H9 (cell line): Measurements from ENCODE around the gene LYST. TPM values are rescaled to one million over a fixed set of nuclear protein-coding genes. Genes with fewer than 3 reads are reported as not detected.

ENCODE experiments used
- DNase-seq: peaks from one replicate; pipeline ENCODE4 v3.0.0-alpha.2; 2017
- H2AFZ ChIP-seq: one replicate; pipeline ENCODE4 v1.6.1; 2013; ENCODE audit warnings: mild to moderate bottlenecking, low read length, control low read depth, moderate library complexity
- H2AK5ac ChIP-seq: 2 replicates; pipeline ENCODE4 v1.6.1; 2013; ENCODE audit warnings: low read length, control low read depth, mixed read lengths; ENCODE audit not compliant: insufficient read length
- H2BK120ac ChIP-seq: one replicate; pipeline ENCODE4 v1.6.1; 2013; ENCODE audit warnings: low read depth, mild to moderate bottlenecking, low read length, control low read depth, inconsistent platforms; ENCODE audit not compliant: poor library complexity, severe bottlenecking
- H2BK12ac ChIP-seq: 2 replicates; pipeline ENCODE4 v1.6.1; 2013; ENCODE audit warnings: low read length, control low read depth, mixed read lengths, low read depth; ENCODE audit not compliant: insufficient read length
- H2BK15ac ChIP-seq: 2 replicates; pipeline ENCODE4 v1.6.1; 2013; ENCODE audit warnings: low read depth, low read length, control low read depth
- H2BK20ac ChIP-seq: one replicate; pipeline ENCODE4 v1.6.1; 2013; ENCODE audit warnings: low read depth, mild to moderate bottlenecking, low read length, control low read depth, inconsistent platforms; ENCODE audit not compliant: poor library complexity, severe bottlenecking
- H2BK5ac ChIP-seq: 2 replicates; pipeline ENCODE4 v1.6.1; 2013; ENCODE audit warnings: low read length, control low read depth, mixed read lengths; ENCODE audit not compliant: insufficient read length
- H3K14ac ChIP-seq: 2 replicates; pipeline ENCODE4 v1.6.1; 2013; ENCODE audit warnings: low read length, control low read depth; ENCODE audit not compliant: insufficient read depth
- H3K18ac ChIP-seq: 2 replicates; pipeline ENCODE4 v1.6.1; 2013; ENCODE audit warnings: low read depth, mild to moderate bottlenecking, mixed read lengths, low read length, control low read depth; ENCODE audit not compliant: insufficient read length
- H3K23ac ChIP-seq: 2 replicates; pipeline ENCODE4 v1.6.1; 2013; ENCODE audit warnings: low read length, control low read depth, mixed read lengths, low read depth; ENCODE audit not compliant: insufficient read length
- H3K23me2 ChIP-seq: 2 replicates; pipeline ENCODE4 v1.6.1; 2013; ENCODE audit warnings: low read depth, mild to moderate bottlenecking, mixed read lengths, low read length, control low read depth; ENCODE audit not compliant: insufficient read length, poor library complexity, severe bottlenecking
- H3K27ac ChIP-seq: 2 replicates; pipeline ENCODE4 v1.5.1; 2013; ENCODE audit warnings: low read length, control low read depth, mixed read lengths, low read depth; ENCODE audit not compliant: insufficient read length
- H3K27me3 ChIP-seq: 2 replicates; pipeline ENCODE4 v1.6.1; 2013; ENCODE audit warnings: low read length, control low read depth, inconsistent platforms; ENCODE audit not compliant: insufficient read depth
- H3K4ac ChIP-seq: 2 replicates; pipeline ENCODE4 v1.6.1; 2013; ENCODE audit warnings: low read depth, mild to moderate bottlenecking, control low read depth, inconsistent platforms, low read length, moderate library complexity
- H3K4me1 ChIP-seq: 2 replicates; pipeline ENCODE4 v1.6.1; 2013; ENCODE audit warnings: low read length, control low read depth, inconsistent platforms; ENCODE audit not compliant: insufficient read depth
- H3K4me2 ChIP-seq: 2 replicates; pipeline ENCODE4 v1.6.1; 2013; ENCODE audit warnings: low read length, control low read depth, mixed read lengths; ENCODE audit not compliant: insufficient read length, insufficient read depth
- H3K56ac ChIP-seq: 2 replicates; pipeline ENCODE4 v1.6.1; 2013; ENCODE audit warnings: low read depth, mild to moderate bottlenecking, mixed read lengths, low read length, control low read depth; ENCODE audit not compliant: insufficient read length
- H3K79me1 ChIP-seq: 2 replicates; pipeline ENCODE4 v1.6.1; 2013; ENCODE audit warnings: low read depth, mild to moderate bottlenecking, moderate library complexity, low read length, control low read depth, inconsistent platforms; ENCODE audit not compliant: insufficient read depth, poor library complexity, severe bottlenecking
- H3K79me2 ChIP-seq: 2 replicates; pipeline ENCODE4 v1.6.1; 2013; ENCODE audit warnings: low read length, control low read depth, inconsistent platforms; ENCODE audit not compliant: insufficient read depth
- H3K9ac ChIP-seq: 2 replicates; pipeline ENCODE4 v1.6.1; 2013; ENCODE audit warnings: low read length, control low read depth, mixed read lengths; ENCODE audit not compliant: insufficient read length; ENCODE audit errors: extremely low read depth
- H3K9me3 ChIP-seq: one replicate; pipeline ENCODE4 v1.6.1; 2013; ENCODE audit warnings: low read depth, low read length, inconsistent platforms; ENCODE audit not compliant: control insufficient read depth
- H3T11ph ChIP-seq: one replicate; pipeline ENCODE4 v1.6.1; 2013; ENCODE audit warnings: mild to moderate bottlenecking, low read length, control low read depth, inconsistent platforms
- H4K20me1 ChIP-seq: one replicate; pipeline ENCODE4 v1.6.1; 2013; ENCODE audit not compliant: control insufficient read depth, insufficient read length, insufficient read depth
- H4K5ac ChIP-seq: 2 replicates; pipeline ENCODE4 v1.6.1; 2013; ENCODE audit warnings: low read depth, mild to moderate bottlenecking, mixed read lengths, low read length, control low read depth; ENCODE audit not compliant: insufficient read length
- H4K8ac ChIP-seq: replicated peaks from 2 replicates; pipeline ENCODE4 v1.6.1; 2013; ENCODE audit warnings: low read length, control low read depth, mixed read lengths, low read depth; ENCODE audit not compliant: insufficient read length
- H4K91ac ChIP-seq: 2 replicates; pipeline ENCODE4 v1.6.1; 2013; ENCODE audit warnings: low read depth, mild to moderate bottlenecking, moderate library complexity, mixed read lengths, low read length, control low read depth; ENCODE audit not compliant: insufficient read length
- H3K27ac Mint-ChIP-seq, 3 experiments: 2 replicates in 2 of 3; 3 replicates in 1 of 3; pipeline ENCODE4 v1.8.0; 2020 to 2021; ENCODE audit warnings: mixed read lengths in 3 of 3, mild to moderate bottlenecking in 1 of 3, moderate library complexity in 1 of 3
- H3K27me3 Mint-ChIP-seq: 2 replicates; pipeline ENCODE4 v1.8.0; 2021; ENCODE audit warnings: low read depth, mild to moderate bottlenecking, moderate library complexity, mixed read lengths
- H3K36me3 Mint-ChIP-seq, 3 experiments: 2 replicates in 2 of 3; 3 replicates in 1 of 3; pipeline ENCODE4 v1.8.0; 2020 to 2021; ENCODE audit warnings: low read depth in 3 of 3, mixed read lengths in 3 of 3; ENCODE audit not compliant: insufficient read depth in 1 of 3
- H3K4me1 Mint-ChIP-seq, 2 experiments: 2 replicates each; pipeline ENCODE4 v1.8.0; 2020; ENCODE audit warnings: mixed read lengths in 2 of 2
- H3K4me3 Mint-ChIP-seq, 2 experiments: 2 replicates in 1 of 2; 3 replicates in 1 of 2; pipeline ENCODE4 v1.8.0; 2020 to 2021; ENCODE audit warnings: mild to moderate bottlenecking in 2 of 2, mixed read lengths in 2 of 2, moderate library complexity in 1 of 2
- H3K9me3 Mint-ChIP-seq, 2 experiments: 2 replicates in 1 of 2; 3 replicates in 1 of 2; pipeline ENCODE4 v1.8.0; 2020; ENCODE audit warnings: mild to moderate bottlenecking in 2 of 2, mixed read lengths in 2 of 2, moderate library complexity in 1 of 2
- WGBS: extraction: QIAGEN DNeasy Blood & Tissue Kit; methylation state at CpG from one replicate; pipeline ENCODE4 v1.1.7; 2013; ENCODE audit warnings: missing lambda C conversion rate, low lambda C conversion rate, mixed read lengths; ENCODE audit not compliant: insufficient read length; ENCODE audit errors: extremely low coverage; 5-methylcytosine and 5-hydroxymethylcytosine counted together
- total RNA-seq: library from RNA; stranded (reverse); gene quantifications from 2 replicates; pipeline ENCODE4 v1.2.1, GENCODE V29; 2021
- TF ChIP-seq, protein P1 (sequence below): fragments of 200-600 bp; sonication (generic); conservative IDR thresholded peaks from 3 replicates; pipeline ENCODE4 v1.8.0; 2021; ENCODE audit warnings: antibody characterized with exemption, mild to moderate bottlenecking

Gene LYST
- total RNA-seq, 1 experiment from 2014 or later, result 0.13 TPM

DNA sequence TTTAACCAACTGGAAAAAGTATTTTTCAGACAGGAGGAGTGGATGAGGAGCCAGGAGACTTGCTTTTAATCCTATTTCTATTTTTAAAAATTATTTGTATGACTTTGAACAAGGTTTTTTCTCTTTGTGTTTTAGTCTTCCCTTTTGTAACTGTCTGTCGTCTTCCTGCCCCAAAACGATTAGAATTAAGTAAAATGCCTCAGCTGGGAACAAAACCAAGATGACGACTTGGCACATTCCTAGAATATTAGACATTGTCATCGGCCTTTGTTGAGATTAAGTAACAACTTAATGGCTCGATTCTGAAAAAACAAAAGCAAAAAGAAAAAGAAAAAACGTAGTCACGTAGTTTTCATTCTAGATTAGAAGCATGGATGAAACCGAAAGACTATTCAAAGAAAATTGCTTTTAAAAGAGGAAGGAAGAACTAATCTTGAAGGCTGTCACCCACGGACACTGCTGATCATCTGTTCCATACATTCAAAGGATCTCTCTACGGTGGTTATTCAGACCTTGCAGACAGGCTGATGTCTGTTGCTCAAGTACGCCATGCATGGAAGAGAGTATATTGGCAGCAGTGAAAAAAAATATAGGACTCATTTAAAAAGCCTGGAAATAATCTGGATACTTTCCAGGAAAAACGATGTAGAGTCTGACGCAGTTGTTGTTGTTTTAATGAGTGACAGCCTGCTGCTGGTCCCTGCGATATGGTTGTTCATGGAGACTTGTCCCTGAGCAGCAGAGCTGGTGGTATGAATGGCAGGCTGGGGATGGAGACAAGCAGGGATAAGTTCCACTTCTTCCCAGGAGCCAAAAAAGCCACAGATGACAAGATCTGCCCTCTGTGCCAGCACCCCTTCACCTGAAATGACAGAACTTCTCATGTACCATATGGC, 234.0 kb downstream of the LYST start:
- H2BK15ac ChIP-seq, result no peak overlapping the region
- H3K23me2 ChIP-seq, result no peaks in the 10 kb centered on the region
- WGBS, result no CpG with 5 or more reads among the region's 14 CpGs
- no peak overlapping the region for H3K18ac ChIP-seq
- H2BK20ac ChIP-seq, result no peak overlapping the region
- no peak overlapping the region for H2AK5ac ChIP-seq
- H3T11ph ChIP-seq, result no peak overlapping the region
- no peak overlapping the region for H2BK120ac ChIP-seq
- DNase-seq, result no peak
- Mint-ChIP-seq H3K4me1 (peaks cover 31 to 41% of the 10 kb centered on the region in 2 experiments), H3K27me3 (no peaks in the 10 kb centered on the region), H3K4me3 (no peak overlapping the region), H3K9me3 (no peaks in the 10 kb centered on the region; a peak in 1 of 5 replicates), H3K36me3 (no peaks in the 10 kb centered on the region; a peak in 2 of 7 replicates), H3K27ac (peak overlapping the region; percentile 5 to 69 (median 55); a peak in 4 of 7 replicates)
- no peaks in the 10 kb centered on the region for H4K20me1 ChIP-seq
- TF ChIP-seq, protein P1, sequence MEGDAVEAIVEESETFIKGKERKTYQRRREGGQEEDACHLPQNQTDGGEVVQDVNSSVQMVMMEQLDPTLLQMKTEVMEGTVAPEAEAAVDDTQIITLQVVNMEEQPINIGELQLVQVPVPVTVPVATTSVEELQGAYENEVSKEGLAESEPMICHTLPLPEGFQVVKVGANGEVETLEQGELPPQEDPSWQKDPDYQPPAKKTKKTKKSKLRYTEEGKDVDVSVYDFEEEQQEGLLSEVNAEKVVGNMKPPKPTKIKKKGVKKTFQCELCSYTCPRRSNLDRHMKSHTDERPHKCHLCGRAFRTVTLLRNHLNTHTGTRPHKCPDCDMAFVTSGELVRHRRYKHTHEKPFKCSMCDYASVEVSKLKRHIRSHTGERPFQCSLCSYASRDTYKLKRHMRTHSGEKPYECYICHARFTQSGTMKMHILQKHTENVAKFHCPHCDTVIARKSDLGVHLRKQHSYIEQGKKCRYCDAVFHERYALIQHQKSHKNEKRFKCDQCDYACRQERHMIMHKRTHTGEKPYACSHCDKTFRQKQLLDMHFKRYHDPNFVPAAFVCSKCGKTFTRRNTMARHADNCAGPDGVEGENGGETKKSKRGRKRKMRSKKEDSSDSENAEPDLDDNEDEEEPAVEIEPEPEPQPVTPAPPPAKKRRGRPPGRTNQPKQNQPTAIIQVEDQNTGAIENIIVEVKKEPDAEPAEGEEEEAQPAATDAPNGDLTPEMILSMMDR, result no peak
- H3K79me2 ChIP-seq, result peaks cover 1% of the 10 kb centered on the region; the same call in 1 of the 2 replicates
- no peak overlapping the region for H3K56ac ChIP-seq
- H3K4me1 ChIP-seq, result peaks cover 10% of the 10 kb centered on the region
- H3K4me2 ChIP-seq, result no peak overlapping the region
- no peak overlapping the region for H4K91ac ChIP-seq
- no peaks in the 10 kb centered on the region for H3K9me3 ChIP-seq
- no peak overlapping the region for H3K14ac ChIP-seq
- no peak overlapping the region for H3K27ac ChIP-seq
- H4K8ac ChIP-seq, result no peak overlapping the region
- H2AFZ ChIP-seq, result no peak overlapping the region
- peaks cover 6% of the 10 kb centered on the region for H3K79me1 ChIP-seq
- no peaks in the 10 kb centered on the region for H3K27me3 ChIP-seq
- no peak overlapping the region for H2BK12ac ChIP-seq
- H3K23ac ChIP-seq, result no peak overlapping the region
- H3K9ac ChIP-seq, result no peak overlapping the region
- no peak overlapping the region for H3K4ac ChIP-seq
- no peak overlapping the region for H4K5ac ChIP-seq
- no peak overlapping the region for H2BK5ac ChIP-seq
